ENCODE measurements around the gene TBX4.
"Not testable (repeated sequence)": the region's sequence is repeated elsewhere in the genome, so short reads cannot be mapped to it uniquely, and the experiment has no call there.

Gene TBX4

GRCh38 chr17:61502292-61502691, 50.1 kb downstream of the TBX4 start:
- DNase-seq = no peak

- no peak for DNase-seq
Measured at GRCh38 chr17:61503961-61504360, 51.7 kb downstream of the TBX4 start.

GRCh38 chr17:61504697-61505096, 52.5 kb downstream of the TBX4 start:
- DNase-seq = no peak

- no peak for DNase-seq
Measured at GRCh38 chr17:61505846-61506627, 53.8 kb downstream of the TBX4 start.

GRCh38 chr17:61507383-61508066, 55.3 kb downstream of the TBX4 start:
- DNase-seq = no peak

- no peak for DNase-seq
Measured at GRCh38 chr17:61508912-61509311, 56.7 kb downstream of the TBX4 start.

- DNase-seq = not testable (repeated sequence)
Measured at GRCh38 chr17:61509454-61509853, 57.2 kb downstream of the TBX4 start.

- DNase-seq = no peak
Measured at GRCh38 chr17:61510237-61510636, 58.0 kb downstream of the TBX4 start.

GRCh38 chr17:61510991-61511390, 58.8 kb downstream of the TBX4 start:
- DNase-seq = no peak

GRCh38 chr17:61511480-61512182, 59.4 kb downstream of the TBX4 start:
- no peak for DNase-seq

GRCh38 chr17:61514491-61514890, 62.3 kb downstream of the TBX4 start:
- DNase-seq = no peak

GRCh38 chr17:61517265-61517664, 65.0 kb downstream of the TBX4 start:
- no peak for DNase-seq

- no peak for DNase-seq
Measured at GRCh38 chr17:61517843-61518606, 65.8 kb downstream of the TBX4 start.

- no peak for DNase-seq
Measured at GRCh38 chr17:61519139-61519538, 66.9 kb downstream of the TBX4 start.

GRCh38 chr17:61519754-61520440, 67.7 kb downstream of the TBX4 start:
- DNase-seq = no peak

- DNase-seq = no peak
Measured at GRCh38 chr17:61520897-61521296, 68.7 kb downstream of the TBX4 start.

GRCh38 chr17:61522088-61522487, 69.9 kb downstream of the TBX4 start:
- DNase-seq = no peak

- no peak for DNase-seq
Measured at GRCh38 chr17:61524319-61524718, 72.1 kb downstream of the TBX4 start.

GRCh38 chr17:61527441-61527840, 75.2 kb downstream of the TBX4 start:
- DNase-seq = not testable (repeated sequence)

- no peak for DNase-seq
Measured at GRCh38 chr17:61528171-61528570, 75.9 kb downstream of the TBX4 start.

- DNase-seq = no peak
Measured at GRCh38 chr17:61531223-61531622, 79.0 kb downstream of the TBX4 start.

- no peak for DNase-seq
Measured at GRCh38 chr17:61532826-61533225, 80.6 kb downstream of the TBX4 start.

Data from OCI-M1 (cell line).